Gastroesophageal sphincter (tissue), 2 donors: ENCODE results near the gene PRKACA.

ENCODE experiments used
- EP300 ChIP-seq: sonication (generic); formaldehyde crosslinking; IDR thresholded peaks from one replicate; pipeline ENCODE4 v1.6.1; 2017; ENCODE audit warnings: antibody characterized with exemption, mild to moderate bottlenecking
- POLR2AphosphoS5 ChIP-seq: sonication (generic); formaldehyde crosslinking; IDR thresholded peaks from one replicate; pipeline ENCODE4 v1.6.1; 2017; ENCODE audit warnings: antibody characterized with exemption

DNA sequence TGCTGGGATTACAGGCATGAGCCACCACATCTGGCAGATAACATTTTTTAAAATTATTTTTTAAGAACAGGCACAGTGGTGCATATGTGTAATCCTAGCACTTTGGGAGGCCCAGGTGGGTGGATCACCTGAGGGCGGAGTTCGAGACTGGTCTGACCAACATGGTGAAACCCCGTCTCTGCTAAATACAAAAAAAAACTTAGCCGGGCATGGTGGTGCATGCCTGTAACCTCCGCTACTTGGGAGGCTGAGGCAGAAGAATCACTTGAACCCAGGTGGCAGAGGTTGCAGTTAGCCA is 55.1 kb downstream of the PRKACA start:
- TF ChIP-seq EP300 (no peak), POLR2AphosphoS5 (no peak)
